ENCODE data around the gene AUP1.
A peak's percentile ranks its signal among the peaks of the same experiment; 100 is the strongest.
"Not testable (repeated sequence)": the region's sequence is repeated elsewhere in the genome, so short reads cannot be mapped to it uniquely, and the experiment has no call there.

AUP1 gene

DNA sequence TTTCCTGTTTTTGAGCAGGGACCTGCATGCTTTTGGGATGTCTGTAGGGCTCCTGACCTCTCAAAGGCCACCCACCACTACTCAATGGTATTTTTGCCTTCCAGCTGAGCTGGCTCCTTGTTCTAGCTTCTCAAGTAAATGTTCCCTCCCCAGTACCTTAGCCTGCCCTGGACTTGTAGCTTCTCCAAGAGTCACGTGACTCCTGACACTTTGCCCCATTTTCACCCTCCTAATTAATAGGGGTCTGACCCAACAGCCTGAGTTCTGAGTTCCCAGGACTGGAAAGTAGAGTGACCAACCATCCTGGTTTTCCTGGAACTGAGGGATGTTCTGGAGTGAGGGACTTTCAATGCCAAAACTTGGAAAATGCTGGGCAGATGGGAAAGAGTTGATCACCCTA, 34.1 kb downstream of the AUP1 start:
- DNase-seq: no peak

DNA sequence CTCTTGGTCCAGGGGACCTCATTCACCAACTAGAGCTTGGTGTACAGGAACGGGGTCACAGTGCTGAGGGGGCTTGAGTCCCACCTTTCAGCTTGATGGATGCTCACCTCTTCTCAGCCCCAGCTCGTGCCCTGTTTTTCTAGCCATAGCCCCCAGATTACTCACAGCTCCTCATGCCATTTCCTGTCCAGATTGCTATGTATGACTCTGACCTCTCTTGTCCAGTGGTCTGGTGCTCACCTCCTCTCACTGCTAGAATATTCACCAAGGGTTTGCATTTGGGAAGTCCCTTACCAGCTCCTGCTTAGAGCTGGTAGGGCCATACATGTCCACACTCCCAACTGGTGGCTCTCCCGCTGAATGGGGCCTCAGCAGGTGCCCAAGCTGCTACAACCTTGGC, 36.0 kb downstream of the AUP1 start:
- no peak for DNase-seq

DNA sequence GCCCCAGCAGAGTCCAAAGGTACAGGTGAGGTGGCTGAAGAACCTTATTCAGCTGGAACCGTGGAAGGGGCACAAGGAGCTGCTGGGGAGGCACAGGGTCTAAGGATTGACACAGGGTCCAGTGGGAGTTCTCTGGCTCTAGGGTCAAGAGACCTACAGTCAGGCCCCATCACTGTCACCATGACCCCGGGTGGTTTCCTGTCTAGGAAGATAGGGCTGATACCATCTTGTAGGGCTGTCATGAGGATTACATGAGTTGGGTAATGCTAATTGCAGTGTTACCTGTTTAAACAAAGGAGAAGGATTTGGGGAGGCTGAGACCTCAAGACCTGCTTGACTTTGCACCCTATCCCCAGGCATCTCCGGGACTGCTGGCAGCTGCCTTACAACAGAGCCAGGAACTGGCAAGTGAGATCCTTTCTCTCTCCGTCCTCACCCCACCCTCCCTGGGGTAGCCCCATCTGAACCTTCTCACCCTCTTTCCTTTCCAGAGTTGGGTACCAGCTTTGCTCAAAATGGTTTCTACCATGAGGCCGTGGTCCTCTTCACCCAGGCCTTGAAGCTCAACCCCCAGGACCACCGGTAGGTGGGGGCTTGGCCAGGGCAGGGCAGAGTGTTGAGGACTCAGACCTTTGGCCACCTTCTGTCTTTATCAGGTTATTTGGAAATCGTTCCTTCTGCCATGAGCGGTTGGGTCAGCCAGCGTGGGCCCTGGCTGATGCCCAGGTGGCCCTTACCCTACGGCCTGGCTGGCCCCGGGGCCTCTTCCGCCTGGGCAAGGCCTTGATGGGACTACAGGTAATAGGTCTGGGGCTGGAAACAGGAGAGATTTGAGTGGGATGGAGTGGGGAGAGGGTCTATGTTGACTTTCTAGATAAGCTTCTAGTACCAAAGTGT, 37.6 kb downstream of the AUP1 start:
- no peak for DNase-seq

DNA sequence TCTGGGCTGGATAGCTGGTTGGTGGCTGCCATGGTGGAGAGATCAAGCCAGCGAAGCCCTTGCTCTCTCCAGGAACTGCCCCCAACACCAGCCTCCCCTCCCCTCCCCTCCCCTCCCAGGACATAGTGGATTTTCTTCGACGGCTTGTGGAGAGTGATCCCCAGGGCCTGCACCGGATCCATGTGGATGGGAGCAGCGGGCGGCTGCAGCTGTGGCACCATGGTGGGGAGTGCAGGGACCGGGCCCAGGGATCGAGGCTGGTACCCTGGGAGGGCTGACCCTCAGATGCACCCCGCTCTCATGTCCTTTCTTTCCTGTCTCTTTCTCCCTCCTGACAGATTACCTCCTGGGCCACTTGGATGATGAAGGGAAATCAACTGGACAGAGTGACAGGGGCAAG, 39.6 kb downstream of the AUP1 start:
- no peak for DNase-seq

DNA sequence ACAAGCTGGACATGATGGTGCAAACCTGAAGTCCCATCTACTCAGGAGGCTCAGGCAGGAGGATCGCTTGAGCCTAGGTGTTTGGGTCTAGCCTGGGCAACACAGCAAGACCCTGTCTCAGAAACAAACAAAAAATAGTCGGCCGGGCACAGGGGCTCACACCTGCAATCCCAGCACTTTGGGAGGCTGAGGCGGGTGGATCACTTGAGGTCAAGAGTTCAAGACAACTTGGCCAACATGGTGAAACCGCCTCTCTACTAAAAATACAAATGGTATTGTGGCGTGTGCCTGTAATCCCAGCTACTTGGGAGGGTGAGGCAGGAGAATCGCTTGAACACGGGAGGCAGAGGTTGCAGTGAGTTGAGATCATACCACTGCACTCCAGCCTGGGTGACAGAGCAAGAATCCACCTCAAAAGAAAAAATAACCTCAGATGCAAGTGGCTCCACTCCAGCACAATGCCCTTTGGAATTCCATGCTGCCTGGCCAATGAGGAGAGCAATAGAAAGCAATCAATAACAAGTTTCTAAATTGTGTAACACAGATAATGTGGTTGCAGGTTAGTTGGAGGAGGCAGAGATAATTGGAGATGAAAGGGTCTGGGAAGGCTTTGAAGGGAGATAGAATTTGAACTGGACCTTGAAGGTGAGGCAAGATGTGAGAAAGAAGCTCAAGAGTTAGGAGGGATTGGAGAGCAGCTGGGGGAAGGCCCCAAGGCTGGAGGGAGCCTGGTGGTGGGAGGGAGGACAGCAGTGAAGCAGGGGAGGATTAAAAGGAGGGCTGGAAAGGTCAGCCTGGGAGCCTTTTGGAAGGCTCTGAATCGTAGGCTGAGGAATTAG, 40.6 kb downstream of the AUP1 start:
- DNase-seq: no peak

DNA sequence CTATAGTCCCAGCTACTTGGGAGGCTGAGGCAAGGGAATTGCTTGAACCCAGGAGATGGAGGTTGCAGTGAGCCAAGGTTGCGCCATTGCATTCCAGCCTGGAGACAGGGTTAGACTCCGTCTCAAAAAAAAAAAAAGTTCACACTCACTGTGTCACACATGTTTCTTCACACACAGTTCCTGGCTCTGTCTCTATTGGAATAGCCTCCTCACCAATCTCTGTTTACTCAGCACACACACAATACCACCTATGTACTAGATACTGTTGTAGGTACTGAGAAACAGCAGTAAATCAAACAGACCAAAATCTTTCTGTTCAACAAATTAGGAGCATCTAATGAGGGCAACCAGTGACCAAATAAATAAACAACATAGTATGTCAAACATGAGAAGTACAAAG, 43.4 kb downstream of the AUP1 start:
- DNase-seq: no peak

DNA sequence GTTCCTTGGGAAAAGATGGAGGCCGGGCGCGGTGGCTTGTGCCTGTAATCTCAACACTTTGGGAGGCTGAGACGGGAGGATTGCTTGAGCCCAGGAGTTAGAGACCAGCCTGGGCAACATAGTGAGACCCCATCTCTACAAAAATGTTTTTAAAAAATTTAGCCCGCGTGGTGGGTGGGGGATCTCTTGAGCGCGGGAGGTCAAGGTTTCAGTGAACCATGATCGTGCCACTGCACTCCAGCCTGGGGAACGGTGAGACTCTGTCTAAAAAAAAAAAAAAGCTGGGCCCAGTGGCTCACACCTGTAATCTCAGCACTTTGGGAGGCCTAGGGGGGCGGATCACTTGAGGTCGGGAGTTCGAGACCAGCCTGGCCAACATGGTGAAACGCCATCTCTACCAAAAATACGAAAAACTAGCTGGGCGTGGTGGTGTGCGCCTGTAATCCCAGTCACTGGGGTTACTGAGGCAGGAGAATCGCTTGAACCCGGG, 45.8 kb downstream of the AUP1 start:
- not testable (repeated sequence) for DNase-seq

DNA sequence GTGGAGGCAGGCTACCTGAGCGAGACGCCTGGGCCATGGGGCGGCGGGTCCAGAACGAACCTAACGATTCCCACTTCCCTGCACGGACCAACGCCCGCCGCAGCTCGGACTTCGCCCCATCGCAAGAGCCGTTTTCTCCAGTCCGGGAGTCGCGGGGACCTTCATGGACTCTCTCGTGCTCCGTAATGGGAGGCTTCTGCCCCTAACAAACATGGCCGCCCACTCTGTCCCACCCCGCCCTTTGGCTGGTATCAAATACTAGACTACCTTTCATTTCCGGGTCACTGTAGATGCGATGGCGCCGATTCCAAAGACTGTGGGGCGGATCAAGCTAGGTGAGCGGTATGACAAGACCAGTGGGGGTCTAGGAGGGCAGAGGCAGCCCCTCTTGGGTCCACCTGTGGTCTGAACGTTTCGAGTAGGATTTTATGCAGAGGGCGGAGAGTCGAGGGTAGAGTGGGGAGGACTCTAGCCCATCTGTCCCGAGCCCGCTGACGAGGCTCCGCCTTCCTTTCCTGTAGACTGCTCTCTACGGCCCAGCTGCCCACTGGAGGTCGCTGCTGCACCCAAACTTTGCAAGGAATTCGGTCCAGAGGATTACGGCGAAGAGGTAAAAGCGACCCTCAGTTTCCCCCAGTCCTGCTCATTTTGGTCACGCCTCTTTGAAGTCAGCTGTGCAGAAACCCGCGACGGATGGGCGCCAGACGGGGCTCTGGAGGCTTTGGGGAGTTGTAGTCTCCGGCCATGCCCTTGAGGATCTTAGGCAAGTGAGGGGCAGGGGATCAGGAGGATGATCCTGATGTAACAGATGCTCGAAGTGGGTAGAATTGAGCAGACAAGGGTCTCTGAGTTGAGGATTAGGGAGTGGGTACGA, 46.5 kb downstream of the AUP1 start, which contains the start of the genes CCDC142 and TTC31:
Gene CCDC142 (minus strand): TSS at position 198 of the 874 bp plus-strand sequence. CDS start 161 bp downstream, at position 37.
Gene TTC31 (plus strand): TSS at position 281 of the 874 bp plus-strand sequence. CDS start 15 bp downstream, at position 296.
- DNase-seq: peak; percentile 95

DNA sequence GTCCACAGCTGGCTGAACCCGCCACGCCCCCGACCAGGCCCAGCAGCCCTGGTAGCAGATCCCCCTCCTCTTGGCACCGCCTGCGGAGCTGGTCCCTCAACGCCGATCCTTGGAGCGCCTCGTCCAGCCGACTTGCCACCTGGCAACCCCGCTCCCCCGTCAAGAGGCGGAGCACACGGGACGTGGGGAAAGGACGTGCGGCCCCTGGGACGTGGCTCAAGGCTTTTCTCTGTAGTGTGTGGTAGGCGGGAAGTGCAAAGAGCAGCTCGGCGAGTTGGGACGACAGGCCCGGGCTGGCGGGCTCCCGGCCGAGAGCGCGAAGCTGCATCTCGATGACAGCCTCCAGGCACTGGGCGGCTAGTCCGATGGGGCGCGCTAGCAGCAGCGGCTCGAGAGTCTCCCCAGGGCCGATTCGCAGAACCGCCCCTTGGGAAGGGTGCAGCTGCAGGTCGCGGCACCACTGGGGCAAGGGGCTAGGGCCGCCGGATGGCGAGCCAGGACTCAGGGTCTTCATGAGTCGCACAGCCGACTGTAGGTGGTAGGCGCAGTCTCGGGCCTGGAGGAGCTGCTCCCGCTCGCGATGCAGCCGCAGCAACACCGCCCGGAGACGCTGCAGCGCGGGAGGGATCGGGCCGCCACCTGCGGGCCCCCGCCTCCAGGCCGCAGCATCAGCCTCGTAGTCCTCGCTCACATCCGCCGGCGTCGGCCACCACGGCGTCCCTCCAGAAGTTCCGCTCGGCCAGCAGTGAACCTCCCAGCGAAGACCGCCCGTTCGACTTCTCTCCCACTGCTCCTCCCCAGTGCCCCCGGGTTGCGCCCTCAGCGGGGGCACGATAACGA, 47.3 kb downstream of the AUP1 start:
- no peak for DNase-seq

DNA sequence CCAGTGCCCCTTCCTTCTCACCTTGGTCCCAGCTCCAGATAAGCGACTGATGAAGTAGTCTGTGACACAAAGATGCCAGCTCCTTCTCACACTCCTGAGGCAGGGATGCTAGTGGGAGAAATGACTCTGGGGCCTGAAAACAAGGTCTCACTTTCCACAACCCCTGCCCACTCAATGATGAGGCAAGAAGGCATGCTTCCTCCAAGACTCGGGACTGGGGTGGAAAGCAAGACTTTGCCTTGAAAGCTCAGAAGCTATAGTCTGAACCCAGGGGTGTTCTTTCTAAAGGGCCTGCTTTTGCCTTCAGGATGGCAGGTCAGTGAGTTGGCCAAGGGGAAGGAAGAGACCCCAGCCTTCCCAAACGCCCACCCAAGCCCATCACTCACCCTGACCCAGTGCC, 48.1 kb downstream of the AUP1 start:
- DNase-seq: no peak

Data from kidney glomerular epithelial cell (primary cell).